Upper lobe of left lung (tissue), 4 donors: ENCODE results near the gene HIGD1A.

Experiments used
- CTCF ChIP-seq, 6 experiments: fragments of 450-650 bp in 4 of 6; fragments of 200-600 bp in 2 of 6; sonication (generic) in 2 of 6; IDR thresholded peaks; one replicate each; pipeline ENCODE4 v1.5.1; 2016 to 2019; ENCODE audit warnings: antibody characterized with exemption in 6 of 6
- EP300 ChIP-seq, 4 donors: sonication (generic); formaldehyde crosslinking; IDR thresholded peaks; one replicate each; pipeline ENCODE4 v1.5.1; 2017; ENCODE audit warnings: antibody characterized with exemption in 4 of 4, control low read depth in 2 of 4
- POLR2A ChIP-seq, 4 donors: fragments of 450-650 bp; IDR thresholded peaks; one replicate each; pipeline ENCODE4 v1.5.1; 2016 to 2017; ENCODE audit warnings: antibody characterized with exemption in 4 of 4, mild to moderate bottlenecking in 2 of 4
- POLR2AphosphoS5 ChIP-seq, 2 donors: sonication (generic); formaldehyde crosslinking; IDR thresholded peaks; one replicate each; pipeline ENCODE4 v1.5.1; 2017; ENCODE audit warnings: antibody characterized with exemption in 2 of 2

GRCh38 chr3:42742688-42743087 is 61.6 kb downstream of the HIGD1A start:
- TF ChIP-seq POLR2A (IDR thresholded peaks at IDR 0.05) (no peak), EP300 (IDR thresholded peaks at IDR 0.05) (no peak), CTCF (IDR thresholded peaks at IDR 0.05) (no peak), POLR2AphosphoS5 (IDR thresholded peaks at IDR 0.05) (no peak)
